DMS114 treated with DMSO at 0.1 percent for 48 hours (cell line): Measurements from ENCODE around the gene TMEM184B.

Source experiments
- DNase-seq: peaks from one replicate; lab custom pipeline; 2025; ENCODE audit not compliant: unreplicated experiment; lab: John Stamatoyannopoulos, UW

The TMEM184B gene

GRCh38 chr22:38282397-38282796 is 9.6 kb upstream of the TMEM184B start:
- DNase-seq = no peak

- no peak for DNase-seq
These were observed 3.4 kb upstream of the TMEM184B start for GRCh38 chr22:38276166-38276565.

GRCh38 chr22:38273135-38273826 is 471 bp upstream of the TMEM184B start:
- peak; percentile 12 for DNase-seq

GRCh38 chr22:38271927-38272372 is 860 bp downstream of the TMEM184B start:
- no peak for DNase-seq

DNA sequence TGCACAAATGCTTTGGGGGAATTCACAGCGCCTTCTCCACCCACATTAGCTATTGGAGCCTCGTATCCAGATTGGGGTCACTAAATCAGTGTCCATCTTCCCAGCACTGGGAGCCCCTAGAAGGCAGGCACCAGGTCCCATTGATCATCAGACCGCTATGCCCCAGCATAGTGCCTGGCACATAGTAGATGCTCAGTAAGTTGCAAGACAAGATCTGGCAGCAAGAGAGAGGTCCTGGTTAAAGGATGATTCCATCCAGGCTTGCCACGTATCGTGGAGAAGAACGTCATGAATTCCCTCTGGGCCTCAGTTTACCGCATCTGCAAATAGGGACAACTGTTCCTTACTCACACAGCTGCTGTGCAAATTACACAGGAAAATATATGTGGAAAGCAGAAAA is 1.7 kb downstream of the TMEM184B start:
- no peak for DNase-seq

GRCh38 chr22:38270091-38270992 is 2.5 kb downstream of the TMEM184B start:
- no peak for DNase-seq

- DNase-seq = no peak
These were observed 3.3 kb downstream of the TMEM184B start for GRCh38 chr22:38269466-38269865.

DNA sequence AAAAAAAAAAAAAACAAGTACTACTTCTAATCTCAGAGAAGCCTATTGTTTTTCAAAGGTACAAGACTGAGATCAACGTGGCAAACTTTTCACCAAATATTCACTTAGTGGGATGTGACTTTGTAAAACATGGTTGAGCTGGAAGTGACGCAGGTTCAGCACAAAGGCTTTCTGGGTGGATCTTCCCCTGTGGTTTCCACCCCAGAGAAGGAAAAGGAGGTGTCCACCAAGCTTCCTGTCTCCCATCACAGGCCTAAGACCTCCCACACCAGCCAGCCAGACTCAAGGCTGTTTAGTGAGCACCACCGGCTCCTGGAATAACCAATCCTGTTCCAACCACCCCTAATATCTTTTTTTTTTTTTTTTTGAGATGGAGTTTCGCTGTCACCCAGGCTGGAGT is 5.7 kb downstream of the TMEM184B start:
- no peak for DNase-seq

DNA sequence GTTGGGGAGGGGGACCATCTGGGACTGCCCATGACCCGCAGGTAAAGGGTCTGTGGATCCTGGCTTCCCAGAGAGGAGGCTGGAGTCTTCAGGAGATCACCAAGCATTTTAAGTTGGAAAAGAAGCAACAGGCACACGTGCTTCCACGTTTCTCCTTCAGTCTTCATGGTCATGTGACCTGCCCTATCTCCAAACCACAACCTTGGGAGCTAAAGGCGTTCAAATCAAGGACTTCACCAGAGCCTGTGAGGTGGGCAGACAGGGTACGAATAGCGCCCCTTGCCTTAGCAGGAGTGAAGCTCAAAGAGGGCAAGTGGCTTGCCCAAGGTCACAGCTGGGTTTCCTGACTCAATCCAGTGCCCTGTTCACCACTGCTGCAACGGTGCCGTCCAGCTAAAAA is 6.7 kb downstream of the TMEM184B start:
- DNase-seq = no peak

GRCh38 chr22:38264322-38264843 is 8.4 kb downstream of the TMEM184B start:
- DNase-seq = no peak

GRCh38 chr22:38262051-38262795 is 10.6 kb downstream of the TMEM184B start:
- no peak for DNase-seq

DNA sequence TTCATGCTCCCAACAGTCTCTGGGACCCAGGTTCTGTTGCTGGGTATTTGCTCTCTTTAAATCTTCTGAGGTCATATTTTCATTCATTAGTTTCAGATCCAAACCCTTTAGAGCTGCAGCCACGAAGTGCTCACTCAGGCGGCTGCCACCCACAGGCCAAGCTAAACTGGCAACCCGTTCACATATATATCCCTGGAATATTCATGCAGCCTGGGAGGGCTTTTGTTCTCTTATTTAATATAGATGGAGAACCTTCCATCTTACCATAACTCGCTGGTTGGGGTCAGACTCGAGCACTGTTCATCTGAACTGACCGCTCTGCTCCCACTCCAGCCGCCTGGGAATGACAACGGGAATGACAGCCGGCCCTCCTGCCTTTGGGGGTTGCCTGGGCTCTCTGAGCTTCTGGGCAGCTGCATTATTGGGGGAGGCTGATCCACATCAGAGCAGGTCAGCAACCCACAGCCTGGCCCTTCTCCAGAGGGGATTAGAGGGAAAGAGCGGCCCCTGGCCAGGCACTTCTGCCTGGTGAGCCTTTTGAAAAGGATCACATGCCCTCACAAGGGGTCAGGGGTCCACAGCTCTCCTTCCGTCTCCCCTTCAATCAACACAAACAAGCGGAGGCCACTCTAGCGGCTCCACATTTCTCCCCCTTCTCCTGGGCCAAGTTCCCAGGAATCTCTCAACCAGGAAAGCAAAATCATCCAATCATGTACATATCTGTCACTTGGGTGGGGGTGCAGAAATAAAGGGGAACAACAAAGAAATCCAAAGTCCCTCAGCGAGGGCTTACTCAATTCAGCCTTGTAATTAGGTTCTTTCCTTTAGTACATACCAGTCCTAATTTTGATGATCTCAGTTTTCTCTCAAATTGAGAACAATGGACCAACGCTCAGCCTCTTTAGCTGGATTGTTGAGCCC is 11.8 kb downstream of the TMEM184B start:
- DNase-seq = no peak

GRCh38 chr22:38259370-38259769 is 13.4 kb downstream of the TMEM184B start:
- DNase-seq = no peak

GRCh38 chr22:38258895-38259294 is 13.9 kb downstream of the TMEM184B start:
- DNase-seq = no peak

DNA sequence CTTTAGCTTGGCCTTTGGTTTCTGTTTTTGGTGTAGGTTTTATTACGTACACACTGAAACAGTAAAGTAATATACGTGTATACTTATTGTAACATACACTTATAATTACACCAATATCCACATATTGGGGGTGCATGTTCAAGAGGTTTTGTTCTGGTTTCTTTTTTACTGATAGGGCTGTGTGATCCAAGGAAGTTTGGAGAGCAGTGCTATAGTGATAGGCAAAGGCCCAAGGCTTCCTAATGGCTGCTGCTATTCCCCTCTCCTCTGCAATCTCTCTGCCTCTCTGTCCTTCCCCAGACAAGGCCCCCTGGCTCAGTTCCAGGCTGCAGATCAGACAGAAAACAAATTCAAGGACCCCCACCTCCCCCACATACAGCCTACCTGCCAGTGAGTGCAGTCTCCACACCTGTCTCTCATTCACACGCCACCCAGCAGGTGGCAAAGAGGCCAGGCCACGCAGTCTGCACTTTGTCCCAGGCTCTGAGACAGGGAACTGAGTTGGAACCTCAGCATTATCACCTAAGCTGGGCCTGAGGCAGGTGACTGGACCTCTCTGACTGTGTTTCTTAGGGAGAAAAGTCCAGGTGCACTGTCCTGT is 15.1 kb downstream of the TMEM184B start:
- DNase-seq = no peak

- no peak for DNase-seq
These were observed 15.6 kb downstream of the TMEM184B start for GRCh38 chr22:38257181-38257580.

DNA sequence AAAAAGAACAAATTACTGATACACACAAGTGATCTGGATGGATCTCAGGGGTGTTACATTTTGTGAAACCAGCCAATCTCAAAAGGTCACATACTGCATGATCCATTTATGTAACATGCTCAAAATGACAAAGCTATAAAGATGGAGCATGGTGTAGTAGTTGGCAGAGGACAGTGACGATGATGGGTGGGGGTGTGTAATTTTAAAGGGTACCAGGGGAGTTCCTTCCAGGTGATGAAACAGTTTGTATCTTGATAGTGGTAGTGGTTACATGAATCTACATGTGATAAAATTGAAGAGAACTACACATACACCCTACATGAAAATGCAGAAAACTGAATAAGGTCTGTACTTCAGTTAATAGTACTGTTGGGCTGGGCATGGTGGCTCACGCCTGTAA is 17.1 kb downstream of the TMEM184B start:
- no peak for DNase-seq

DNA sequence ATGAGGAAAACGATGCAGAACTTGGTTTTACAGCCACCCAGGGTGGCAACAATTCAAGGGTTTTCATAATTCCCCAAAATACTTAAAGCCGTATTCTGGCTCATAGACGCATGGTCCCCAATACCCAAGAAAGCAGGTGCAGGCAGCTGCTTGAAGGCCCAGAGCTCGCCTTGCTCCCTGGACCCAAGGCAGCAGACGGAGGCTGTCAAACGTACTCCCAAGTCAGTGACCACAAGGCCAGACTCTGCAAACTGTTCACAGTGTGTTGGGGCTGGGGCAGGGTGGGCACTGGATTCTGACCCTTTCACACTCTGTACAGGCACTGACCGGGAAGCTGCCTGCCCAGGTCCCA is 21.5 kb downstream of the TMEM184B start:
- DNase-seq = no peak

GRCh38 chr22:38250643-38251340 is 22.0 kb downstream of the TMEM184B start:
- no peak for DNase-seq
